ENCODE results near the gene PPP1CB. TPM values are rescaled to one million over a fixed set of nuclear protein-coding genes. Genes with fewer than 3 reads are reported as not detected.

Gene PPP1CB
- total and polyA plus RNA-seq, 12 donors, result 46.7 to 272 (median 190) TPM

DNA sequence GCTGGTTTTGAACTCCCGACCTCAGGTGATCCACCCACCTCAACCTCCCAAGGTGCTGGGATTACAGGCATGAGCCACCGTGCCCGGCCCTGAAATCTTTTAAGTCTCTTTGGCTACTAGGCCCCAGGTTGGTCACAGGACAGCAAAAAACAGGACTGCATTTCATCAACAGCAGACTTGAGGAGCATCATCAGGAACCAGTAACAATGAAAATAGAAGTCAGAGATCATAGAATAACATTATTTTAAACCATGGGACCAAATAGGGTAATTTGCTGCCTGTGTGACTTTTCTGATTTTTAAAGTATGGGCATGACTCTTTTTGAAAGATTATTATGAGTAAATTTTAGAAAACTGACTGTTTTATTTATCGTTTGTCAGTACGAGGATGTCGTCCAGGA is 24.8 kb downstream of the PPP1CB start:
- no peak overlapping the region for H3K27ac ChIP-seq
- intact Hi-C loops (cut with DNase I), result no loop called here
- DNase-seq, result no peak
- TF ChIP-seq, protein P1, sequence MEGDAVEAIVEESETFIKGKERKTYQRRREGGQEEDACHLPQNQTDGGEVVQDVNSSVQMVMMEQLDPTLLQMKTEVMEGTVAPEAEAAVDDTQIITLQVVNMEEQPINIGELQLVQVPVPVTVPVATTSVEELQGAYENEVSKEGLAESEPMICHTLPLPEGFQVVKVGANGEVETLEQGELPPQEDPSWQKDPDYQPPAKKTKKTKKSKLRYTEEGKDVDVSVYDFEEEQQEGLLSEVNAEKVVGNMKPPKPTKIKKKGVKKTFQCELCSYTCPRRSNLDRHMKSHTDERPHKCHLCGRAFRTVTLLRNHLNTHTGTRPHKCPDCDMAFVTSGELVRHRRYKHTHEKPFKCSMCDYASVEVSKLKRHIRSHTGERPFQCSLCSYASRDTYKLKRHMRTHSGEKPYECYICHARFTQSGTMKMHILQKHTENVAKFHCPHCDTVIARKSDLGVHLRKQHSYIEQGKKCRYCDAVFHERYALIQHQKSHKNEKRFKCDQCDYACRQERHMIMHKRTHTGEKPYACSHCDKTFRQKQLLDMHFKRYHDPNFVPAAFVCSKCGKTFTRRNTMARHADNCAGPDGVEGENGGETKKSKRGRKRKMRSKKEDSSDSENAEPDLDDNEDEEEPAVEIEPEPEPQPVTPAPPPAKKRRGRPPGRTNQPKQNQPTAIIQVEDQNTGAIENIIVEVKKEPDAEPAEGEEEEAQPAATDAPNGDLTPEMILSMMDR (IDR thresholded peaks at IDR 0.05), result no peak
- TF ChIP-seq POLR2A (IDR thresholded peaks at IDR 0.05), result no peak
- peaks cover 0 to 43% of the 10 kb centered on the region in 2 donors for H3K36me3 ChIP-seq (replicated peaks in 1 of 2)
- H3K4me1 ChIP-seq (replicated peaks in 1 of 2), result peaks cover 7 to 50% of the 10 kb centered on the region in 2 donors
- 82 to 90% (median 89%) methylated on average over 6 of the region's 6 CpGs for WGBS, 4 donors
- H3K27me3 ChIP-seq, result no peaks in the 10 kb centered on the region
- H3K9me3 ChIP-seq (replicated peaks in 1 of 3), result no peaks in the 10 kb centered on the region
- no peak overlapping the region for H3K4me3 ChIP-seq

DNA sequence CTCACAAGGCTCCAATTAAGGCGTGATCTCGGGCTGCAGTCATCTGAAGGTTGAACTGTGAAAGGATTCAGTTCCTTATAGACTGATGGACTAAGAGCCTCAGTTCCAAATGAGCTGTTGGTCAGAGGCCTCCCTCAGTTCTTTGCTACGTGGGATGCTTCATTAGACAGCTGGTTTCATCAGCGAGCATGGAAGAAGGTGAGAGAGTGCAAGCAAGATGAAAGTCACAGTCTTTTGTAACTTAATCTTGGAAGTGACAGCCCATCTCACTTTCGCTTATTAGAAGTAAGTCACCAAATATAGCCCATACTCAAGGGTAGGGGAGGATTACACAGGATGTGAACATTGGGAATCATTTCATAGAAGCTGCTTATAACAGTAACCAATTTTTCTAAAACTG is 26.8 kb downstream of the PPP1CB start:
- DNase-seq, result no peak
- intact Hi-C loops (cut with DNase I), result no loop called here
- WGBS, 4 donors, result 91 to 97% (median 94%) methylated on average over 5 of the region's 5 CpGs
- Histone ChIP-seq H3K36me3 (replicated peaks in 1 of 2) (peaks cover 0 to 61% of the 10 kb centered on the region in 2 donors), H3K4me3 (no peak overlapping the region), H3K27me3 (no peaks in the 10 kb centered on the region), H3K9me3 (replicated peaks in 1 of 3) (no peaks in the 10 kb centered on the region), H3K27ac (peak overlapping the region in 1 of 5 donors; percentile 0), H3K4me1 (replicated peaks in 1 of 2) (peaks cover 0 to 30% of the 10 kb centered on the region in 2 donors)
- no peak for TF ChIP-seq POLR2A (IDR thresholded peaks at IDR 0.05)
- TF ChIP-seq, protein P1 (IDR thresholded peaks at IDR 0.05), result no peak

DNA sequence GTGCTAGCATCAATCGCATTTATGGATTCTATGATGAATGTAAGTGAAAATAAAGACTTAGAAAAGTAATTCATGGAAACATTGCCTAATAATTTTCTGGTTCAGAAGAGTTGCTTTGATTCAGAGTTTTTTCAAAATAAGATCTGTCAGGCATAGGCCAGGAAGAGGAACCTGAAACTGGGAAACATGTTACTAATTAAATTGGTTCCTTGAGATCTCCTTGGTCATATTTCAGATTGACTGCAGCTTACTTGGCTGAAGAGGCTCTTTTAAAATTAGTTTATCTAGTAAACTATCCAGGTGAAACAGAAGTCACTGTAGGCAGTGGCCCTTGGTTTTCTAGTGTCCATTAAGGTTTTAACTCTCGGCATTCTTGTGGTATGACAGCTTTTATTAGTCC is 27.4 kb downstream of the PPP1CB start:
- DNase-seq, result no peak
- Histone ChIP-seq H3K4me1 (replicated peaks in 1 of 2) (peaks cover 0 to 26% of the 10 kb centered on the region in 2 donors), H3K9me3 (replicated peaks in 1 of 3) (no peaks in the 10 kb centered on the region), H3K4me3 (no peak overlapping the region), H3K36me3 (replicated peaks in 1 of 2) (peaks cover 0 to 67% of the 10 kb centered on the region in 2 donors), H3K27ac (peak overlapping the region in 1 of 5 donors; percentile 0), H3K27me3 (no peaks in the 10 kb centered on the region)
- intact Hi-C loops (cut with DNase I), result no loop called here
- WGBS, 4 donors, result 78 to 95% (median 89%) methylated on average over 2 of the region's 2 CpGs
- TF ChIP-seq POLR2A (IDR thresholded peaks at IDR 0.05), result no peak
- TF ChIP-seq, protein P1 (IDR thresholded peaks at IDR 0.05), result no peak

DNA sequence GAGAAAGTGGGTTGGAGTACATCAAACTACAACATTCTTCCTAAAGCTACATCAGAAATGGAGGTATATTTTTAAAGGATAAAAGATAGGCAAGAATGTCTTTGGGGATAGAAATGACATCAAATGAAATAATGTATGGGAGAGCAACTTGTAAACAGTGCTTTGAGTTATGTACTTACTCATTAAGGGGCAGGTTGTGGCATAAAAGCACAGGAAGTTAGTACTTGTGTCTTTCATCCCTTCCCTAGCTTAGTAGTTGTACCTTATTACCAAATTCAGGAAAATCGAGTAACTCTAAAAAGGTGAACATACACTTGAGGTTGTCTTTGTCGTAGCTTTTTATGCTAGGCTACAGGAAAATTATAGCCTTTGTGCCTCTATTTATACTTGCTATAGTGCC is 28.9 kb downstream of the PPP1CB start:
- Histone ChIP-seq H3K27me3 (no peaks in the 10 kb centered on the region), H3K36me3 (replicated peaks in 1 of 2) (peaks cover 0 to 81% of the 10 kb centered on the region in 2 donors), H3K27ac (peak overlapping the region in 3 of 5 donors; percentile 7 to 34 (median 10)), H3K4me1 (replicated peaks in 1 of 2) (peaks cover 0 to 11% of the 10 kb centered on the region in 2 donors), H3K9me3 (replicated peaks in 1 of 3) (no peaks in the 10 kb centered on the region), H3K4me3 (no peak overlapping the region)
- DNase-seq, result no peak
- WGBS, 4 donors, result 81 to 90% (median 87%) methylated on average over 2 of the region's 2 CpGs
- intact Hi-C loops (cut with DNase I), result no loop called here
- TF ChIP-seq, protein P1 (IDR thresholded peaks at IDR 0.05), result no peak
- TF ChIP-seq POLR2A (IDR thresholded peaks at IDR 0.05), result no peak

All from adrenal gland (tissue), 12 donors.